SU-DHL-6 (cell line): Measurements from ENCODE around the gene C12orf76.
"Not testable (repeated sequence)": the region's sequence is repeated elsewhere in the genome, so short reads cannot be mapped to it uniquely, and the experiment has no call there.

Experiments
- H2AFZ ChIP-seq: fragments of 200-600 bp; sonication (generic); 2 replicates; pipeline ENCODE4 v1.6.1; 2014; ENCODE audit warnings: low read depth, mild to moderate bottlenecking, moderate library complexity, mixed read lengths, antibody characterized with exemption, low read length; ENCODE audit not compliant: severe bottlenecking
- H3F3A ChIP-seq: fragments of 200-600 bp; shearing (Covaris generic); 2 replicates; pipeline ENCODE4 v1.6.0; 2016; ENCODE audit warnings: antibody characterized with exemption, mild to moderate bottlenecking; ENCODE audit not compliant: insufficient read depth
- H3K27ac ChIP-seq: fragments of 200-600 bp; sonication (generic); 2 replicates; pipeline ENCODE4 v1.5.1; 2016; ENCODE audit warnings: low read depth, mild to moderate bottlenecking, low read length, moderate library complexity, mixed read lengths
- H3K27me3 ChIP-seq: fragments of 200-600 bp; sonication (generic), shearing (Covaris generic); 2 replicates; pipeline ENCODE4 v1.6.0; 2014; ENCODE audit warnings: mild to moderate bottlenecking, low read length
- H3K36me3 ChIP-seq: fragments of 200-600 bp; sonication (generic); 2 replicates; pipeline ENCODE4 v1.6.1; 2014; ENCODE audit warnings: mild to moderate bottlenecking, low read length, mixed read lengths
- H3K4me2 ChIP-seq: fragments of 300-600, 200-600 bp; shearing (Covaris generic), sonication (generic); 2 replicates; pipeline ENCODE4 v1.6.0; 2014; ENCODE audit warnings: low read length, low read depth, mild to moderate bottlenecking; ENCODE audit not compliant: poor library complexity, severe bottlenecking
- H3K4me3 ChIP-seq: fragments of 200-600 bp; sonication (generic); 2 replicates; pipeline ENCODE4 v1.5.1; 2014; ENCODE audit warnings: antibody characterized with exemption, low read length, mild to moderate bottlenecking, mixed read lengths; ENCODE audit not compliant: insufficient read depth, poor library complexity, severe bottlenecking
- H3K79me2 ChIP-seq: fragments of 200-600 bp; sonication (generic); 2 replicates; pipeline ENCODE4 v1.6.1; 2014; ENCODE audit warnings: mild to moderate bottlenecking, low read length, moderate library complexity; ENCODE audit not compliant: insufficient read depth
- H3K9ac ChIP-seq: fragments of 200-600 bp; sonication (generic); 2 replicates; pipeline ENCODE4 v1.7.0; 2014; ENCODE audit warnings: mild to moderate bottlenecking, low read length
- H3K9me2 ChIP-seq: fragments of 200-600 bp; sonication (generic); replicated peaks from 2 replicates; pipeline ENCODE4 v1.6.1; 2014; ENCODE audit warnings: low read length; ENCODE audit not compliant: insufficient read depth
- H3K9me3 ChIP-seq: fragments of 200-600 bp; sonication (generic); 2 replicates; pipeline ENCODE4 v1.6.1; 2014; ENCODE audit warnings: low read length, mixed read lengths; ENCODE audit not compliant: insufficient read depth
- H4K20me1 ChIP-seq: fragments of 200-600 bp; sonication (generic); 2 replicates; pipeline ENCODE4 v1.6.1; 2014; ENCODE audit warnings: low read depth, mild to moderate bottlenecking, antibody characterized with exemption, low read length, moderate library complexity, mixed read lengths
- EZH2phosphoT487 ChIP-seq: fragments of 200-600 bp; sonication (generic), shearing (Covaris generic); conservative IDR thresholded peaks from 2 replicates; pipeline ENCODE4 v1.6.1; 2018; ENCODE audit warnings: mild to moderate bottlenecking, antibody characterized with exemption, low read length, moderate library complexity, mixed read lengths
- TF ChIP-seq, protein P1 (sequence below): fragments of 200-600 bp; sonication (generic); IDR thresholded peaks from one replicate; pipeline ENCODE4 v1.5.1; 2017; ENCODE audit warnings: antibody characterized with exemption, mild to moderate bottlenecking, low read length, moderate library complexity; ENCODE audit not compliant: insufficient read depth, poor library complexity, severe bottlenecking

The C12orf76 gene

GRCh38 chr12:110012137-110012536 lies 36.2 kb downstream of the C12orf76 start:
- H3K9me2 ChIP-seq = no peaks in the 10 kb centered on the region
- H3K9me3 ChIP-seq = no peaks in the 10 kb centered on the region
- no peak overlapping the region for H2AFZ ChIP-seq
- TF ChIP-seq, protein P1, sequence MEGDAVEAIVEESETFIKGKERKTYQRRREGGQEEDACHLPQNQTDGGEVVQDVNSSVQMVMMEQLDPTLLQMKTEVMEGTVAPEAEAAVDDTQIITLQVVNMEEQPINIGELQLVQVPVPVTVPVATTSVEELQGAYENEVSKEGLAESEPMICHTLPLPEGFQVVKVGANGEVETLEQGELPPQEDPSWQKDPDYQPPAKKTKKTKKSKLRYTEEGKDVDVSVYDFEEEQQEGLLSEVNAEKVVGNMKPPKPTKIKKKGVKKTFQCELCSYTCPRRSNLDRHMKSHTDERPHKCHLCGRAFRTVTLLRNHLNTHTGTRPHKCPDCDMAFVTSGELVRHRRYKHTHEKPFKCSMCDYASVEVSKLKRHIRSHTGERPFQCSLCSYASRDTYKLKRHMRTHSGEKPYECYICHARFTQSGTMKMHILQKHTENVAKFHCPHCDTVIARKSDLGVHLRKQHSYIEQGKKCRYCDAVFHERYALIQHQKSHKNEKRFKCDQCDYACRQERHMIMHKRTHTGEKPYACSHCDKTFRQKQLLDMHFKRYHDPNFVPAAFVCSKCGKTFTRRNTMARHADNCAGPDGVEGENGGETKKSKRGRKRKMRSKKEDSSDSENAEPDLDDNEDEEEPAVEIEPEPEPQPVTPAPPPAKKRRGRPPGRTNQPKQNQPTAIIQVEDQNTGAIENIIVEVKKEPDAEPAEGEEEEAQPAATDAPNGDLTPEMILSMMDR = no peak
- TF ChIP-seq EZH2phosphoT487 = no peak
- H3K36me3 ChIP-seq = peaks cover 30% of the 10 kb centered on the region
- H3K79me2 ChIP-seq = peaks cover 81% of the 10 kb centered on the region
- H3K27me3 ChIP-seq = no peaks in the 10 kb centered on the region
- H3K4me3 ChIP-seq = peak overlapping the region; percentile 44
- H3F3A ChIP-seq = peaks cover 51% of the 10 kb centered on the region
- H3K27ac ChIP-seq = peak overlapping the region; percentile 97
- no peaks in the 10 kb centered on the region; the same call in 1 of the 2 replicates for H4K20me1 ChIP-seq
- peak overlapping the region; percentile 48 for H3K9ac ChIP-seq
- H3K4me2 ChIP-seq = peak overlapping the region; percentile 84

GRCh38 chr12:110010853-110011723 lies 37.2 kb downstream of the C12orf76 start:
- Histone ChIP-seq H3K27ac (peak overlapping the region; percentile 97), H3F3A (peaks cover 56% of the 10 kb centered on the region), H3K4me3 (peak overlapping the region; percentile 44), H3K79me2 (peaks cover 85% of the 10 kb centered on the region), H3K9me2 (no peaks in the 10 kb centered on the region), H3K9me3 (no peaks in the 10 kb centered on the region), H2AFZ (no peak overlapping the region), H3K9ac (peak overlapping the region; percentile 48), H4K20me1 (no peaks in the 10 kb centered on the region; the same call in 1 of the 2 replicates), H3K36me3 (peaks cover 29% of the 10 kb centered on the region), H3K27me3 (no peaks in the 10 kb centered on the region), H3K4me2 (peak overlapping the region; percentile 84)
- TF ChIP-seq, protein P1 = no peak
- TF ChIP-seq EZH2phosphoT487 = no peak

GRCh38 chr12:110008681-110009398 lies 39.5 kb downstream of the C12orf76 start:
- Histone ChIP-seq H3K36me3 (peaks cover 21% of the 10 kb centered on the region), H3K79me2 (peaks cover 81% of the 10 kb centered on the region), H3K4me3 (peak overlapping the region; percentile 16), H3K27ac (peak overlapping the region; percentile 97), H3F3A (peaks cover 78% of the 10 kb centered on the region), H3K9ac (peak overlapping the region; percentile 48), H3K4me2 (peak overlapping the region; percentile 84)
- H4K20me1 ChIP-seq, H3K9me2 ChIP-seq, H3K27me3 ChIP-seq, H2AFZ ChIP-seq, H3K9me3 ChIP-seq: not testable (repeated sequence)

DNA sequence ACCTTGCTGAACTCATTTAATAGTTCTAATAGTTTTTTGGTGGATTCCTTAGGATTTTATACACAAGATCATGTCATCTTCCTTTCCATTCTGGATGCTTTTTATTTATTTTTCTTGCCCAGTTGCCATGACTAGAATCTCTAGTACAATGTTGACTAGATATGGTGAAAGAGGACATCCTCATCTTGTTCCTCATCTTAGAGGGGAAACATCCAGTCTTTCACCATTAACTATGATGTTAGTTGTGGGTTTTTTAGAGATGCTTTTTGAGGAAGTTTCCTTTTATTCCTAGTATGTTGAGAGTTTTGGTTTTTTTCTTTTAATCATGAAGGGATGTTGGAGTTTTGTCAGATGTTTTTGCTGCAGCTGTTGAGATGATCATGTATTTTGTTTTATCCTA lies 40.4 kb downstream of the C12orf76 start:
- Histone ChIP-seq H3F3A (peaks cover 86% of the 10 kb centered on the region), H3K4me3 (no peak overlapping the region), H3K9ac (no peak overlapping the region), H3K36me3 (peaks cover 14% of the 10 kb centered on the region), H2AFZ (no peak overlapping the region), H3K9me3 (no peaks in the 10 kb centered on the region), H4K20me1 (no peaks in the 10 kb centered on the region; the same call in 1 of the 2 replicates), H3K27ac (peak overlapping the region; percentile 97), H3K79me2 (peaks cover 83% of the 10 kb centered on the region), H3K4me2 (peak overlapping the region; percentile 92), H3K9me2 (no peaks in the 10 kb centered on the region), H3K27me3 (no peaks in the 10 kb centered on the region)
- TF ChIP-seq, protein P1 = no peak
- no peak for TF ChIP-seq EZH2phosphoT487
